Spleen (tissue), 11 donors: ENCODE measurements around the gene PLCB1. TPM values are rescaled to one million over a fixed set of nuclear protein-coding genes. Genes with fewer than 3 reads are reported as not detected.

Experiments used
- DNase-seq: peaks from one replicate; pipeline ENCODE4 v3.0.0-alpha.2; 2020
- H3K27ac ChIP-seq, 8 donors: fragments of 200-600 bp; sonication (generic) in 7 of 8; 1 replicate in 4 of 8; 2 replicates in 4 of 8; pipeline versions ENCODE4 v1.5.0 to v1.8.0; 2016 to 2021; ENCODE audit warnings: inconsistent platforms in 4 of 8, mild to moderate bottlenecking in 4 of 8, moderate library complexity in 1 of 8
- H3K27me3 ChIP-seq, 7 donors: fragments of 200-600 bp; sonication (generic) in 6 of 7; replicated peaks in 1 of 7; 1 replicate in 4 of 7; 2 replicates in 3 of 7; pipeline versions ENCODE4 v1.5.0 to v1.8.0; 2016 to 2021; ENCODE audit warnings: inconsistent platforms in 3 of 7, mild to moderate bottlenecking in 1 of 7
- H3K36me3 ChIP-seq, 6 donors: fragments of 200-600 bp; sonication (generic) in 5 of 6; 1 replicate in 4 of 6; 2 replicates in 2 of 6; pipeline versions ENCODE4 v1.5.0 to v1.8.0; 2016 to 2021; ENCODE audit warnings: inconsistent platforms in 2 of 6
- H3K4me1 ChIP-seq, 6 donors: fragments of 200-600 bp; sonication (generic) in 5 of 6; 1 replicate in 3 of 6; 2 replicates in 3 of 6; pipeline versions ENCODE4 v1.5.0 to v1.8.0; 2016 to 2021; ENCODE audit warnings: inconsistent platforms in 3 of 6
- H3K4me3 ChIP-seq, 8 donors: fragments of 200-600 bp; sonication (generic) in 7 of 8; 1 replicate in 4 of 8; 2 replicates in 4 of 8; pipeline versions ENCODE4 v1.5.0 to v1.8.0; 2016 to 2021; ENCODE audit warnings: inconsistent platforms in 4 of 8, mild to moderate bottlenecking in 4 of 8, moderate library complexity in 2 of 8
- H3K9me3 ChIP-seq, 8 donors: fragments of 200-600 bp; sonication (generic) in 7 of 8; 1 replicate in 4 of 8; 2 replicates in 4 of 8; pipeline versions ENCODE4 v1.5.0 to v1.8.0; 2016 to 2021; ENCODE audit warnings: inconsistent platforms in 4 of 8
- POLR2A ChIP-seq, 3 donors: fragments of 450-650 bp; IDR thresholded peaks; one replicate each; pipeline ENCODE4 v1.5.1; 2017; ENCODE audit warnings: antibody characterized with exemption in 3 of 3, mild to moderate bottlenecking in 1 of 3
- POLR2AphosphoS5 ChIP-seq, 3 donors: sonication (generic); formaldehyde crosslinking; IDR thresholded peaks; one replicate each; pipeline ENCODE4 v1.5.1; 2017; ENCODE audit warnings: antibody characterized with exemption in 3 of 3
- WGBS, 5 donors: extraction: QIAGEN DNeasy Blood & Tissue Kit in 3 of 5; methylation state at CpG; one replicate each; pipeline versions ENCODE4 v1.1.5 to v1.1.7; 2013 to 2018; 5-methylcytosine and 5-hydroxymethylcytosine counted together
- intact Hi-C: fragments of 100-400 bp; cut with DNase I; formaldehyde crosslinking; loops from one replicate; pipeline ENCODE4 v1.15.0; 2023; ENCODE audit warnings: low total_unique reads
- polyA plus RNA-seq, 3 donors: library from polyadenylated mRNA; stranded (reverse); fragments of 200-250 nt; gene quantifications; one replicate each; pipeline ENCODE4 v1.2.1, GENCODE V29; 2013
- total RNA-seq, 7 donors: library from RNA; depleted of rRNA in 3 of 7; stranded (reverse); fragments of >200 nt in 3 of 7; fragmentation: NEBNext Ultra II Directional in 4 of 7; extraction: Animal tissue kit (Norgen Biotek cat#: 25700) in 4 of 7; gene quantifications; one replicate each; pipeline versions ENCODE4 v1.1.0 to v1.2.1, GENCODE V29; 2016 to 2021
- TF ChIP-seq, protein P1 (sequence below), 11 experiments: fragments of 200-600 bp in 7 of 11; fragments of 450-650 bp in 4 of 11; sonication (generic) in 4 of 11; IDR thresholded peaks in 8 of 11; conservative IDR thresholded peaks in 3 of 11; 1 replicate in 7 of 11; 2 replicates in 4 of 11; pipeline versions ENCODE4 v1.4.0 to v1.8.0; 2016 to 2021; ENCODE audit warnings: antibody characterized with exemption in 11 of 11, inconsistent platforms in 4 of 11, mild to moderate bottlenecking in 1 of 11
- donor health status: healthy with polysubstance abuse.
- donor health status: DM: no; HTN: no; CAD: no; lungs with moderate emphysema.
- donor health status: DM: no; HTN: no; CAD: no.
- donor health status: Bipolar disorder and iron deficiency.
- donor health status: healthy.
- donor health status: DM: no; HTN: no; CAD: no.
- donor health status: DM: yes; HTN: yes; CAD: no.

PLCB1 gene
- total and polyA plus RNA-seq, 10 donors = 1.0 to 33.7 (median 16.2) TPM

DNA sequence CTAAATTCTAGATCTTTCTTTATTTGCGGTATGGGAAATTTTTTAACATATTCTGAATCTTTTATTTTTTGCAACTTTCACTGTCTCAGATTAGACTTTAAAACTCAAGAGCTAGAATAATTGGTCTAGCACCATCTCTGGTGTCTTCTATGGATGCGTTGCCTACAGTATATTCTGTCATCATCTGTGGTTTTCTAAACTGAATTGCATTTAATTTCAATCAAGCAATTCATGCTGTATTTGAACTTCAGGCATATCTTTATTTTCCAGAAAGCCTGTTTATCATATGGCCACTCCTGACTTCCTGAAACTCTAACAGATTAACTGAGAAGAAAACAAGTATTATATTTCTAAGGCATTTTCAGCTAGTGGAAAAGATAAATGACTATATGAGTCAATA lies 281.6 kb downstream of the PLCB1 start:
- Histone ChIP-seq H3K4me3 (no peak overlapping the region), H3K9me3 (no peaks in the 10 kb centered on the region), H3K4me1 (peaks cover 0 to 4% (median 0%) of the 10 kb centered on the region in 6 donors), H3K27ac (no peak overlapping the region), H3K36me3 (no peaks in the 10 kb centered on the region), H3K27me3 (no peaks in the 10 kb centered on the region)
- TF ChIP-seq, protein P1, sequence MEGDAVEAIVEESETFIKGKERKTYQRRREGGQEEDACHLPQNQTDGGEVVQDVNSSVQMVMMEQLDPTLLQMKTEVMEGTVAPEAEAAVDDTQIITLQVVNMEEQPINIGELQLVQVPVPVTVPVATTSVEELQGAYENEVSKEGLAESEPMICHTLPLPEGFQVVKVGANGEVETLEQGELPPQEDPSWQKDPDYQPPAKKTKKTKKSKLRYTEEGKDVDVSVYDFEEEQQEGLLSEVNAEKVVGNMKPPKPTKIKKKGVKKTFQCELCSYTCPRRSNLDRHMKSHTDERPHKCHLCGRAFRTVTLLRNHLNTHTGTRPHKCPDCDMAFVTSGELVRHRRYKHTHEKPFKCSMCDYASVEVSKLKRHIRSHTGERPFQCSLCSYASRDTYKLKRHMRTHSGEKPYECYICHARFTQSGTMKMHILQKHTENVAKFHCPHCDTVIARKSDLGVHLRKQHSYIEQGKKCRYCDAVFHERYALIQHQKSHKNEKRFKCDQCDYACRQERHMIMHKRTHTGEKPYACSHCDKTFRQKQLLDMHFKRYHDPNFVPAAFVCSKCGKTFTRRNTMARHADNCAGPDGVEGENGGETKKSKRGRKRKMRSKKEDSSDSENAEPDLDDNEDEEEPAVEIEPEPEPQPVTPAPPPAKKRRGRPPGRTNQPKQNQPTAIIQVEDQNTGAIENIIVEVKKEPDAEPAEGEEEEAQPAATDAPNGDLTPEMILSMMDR (IDR thresholded peaks at IDR 0.05 in 8 of 11, conservative IDR thresholded peaks at IDR 0.05 in 3 of 11) = no peak
- TF ChIP-seq POLR2A (IDR thresholded peaks at IDR 0.05) = no peak
- no peak for TF ChIP-seq POLR2AphosphoS5 (IDR thresholded peaks at IDR 0.05)
- intact Hi-C loops = no loop called here
- 79 to 92% (median 88%) methylated on average over 2 of the region's 2 CpGs for WGBS, 5 donors
- DNase-seq = no peak

DNA sequence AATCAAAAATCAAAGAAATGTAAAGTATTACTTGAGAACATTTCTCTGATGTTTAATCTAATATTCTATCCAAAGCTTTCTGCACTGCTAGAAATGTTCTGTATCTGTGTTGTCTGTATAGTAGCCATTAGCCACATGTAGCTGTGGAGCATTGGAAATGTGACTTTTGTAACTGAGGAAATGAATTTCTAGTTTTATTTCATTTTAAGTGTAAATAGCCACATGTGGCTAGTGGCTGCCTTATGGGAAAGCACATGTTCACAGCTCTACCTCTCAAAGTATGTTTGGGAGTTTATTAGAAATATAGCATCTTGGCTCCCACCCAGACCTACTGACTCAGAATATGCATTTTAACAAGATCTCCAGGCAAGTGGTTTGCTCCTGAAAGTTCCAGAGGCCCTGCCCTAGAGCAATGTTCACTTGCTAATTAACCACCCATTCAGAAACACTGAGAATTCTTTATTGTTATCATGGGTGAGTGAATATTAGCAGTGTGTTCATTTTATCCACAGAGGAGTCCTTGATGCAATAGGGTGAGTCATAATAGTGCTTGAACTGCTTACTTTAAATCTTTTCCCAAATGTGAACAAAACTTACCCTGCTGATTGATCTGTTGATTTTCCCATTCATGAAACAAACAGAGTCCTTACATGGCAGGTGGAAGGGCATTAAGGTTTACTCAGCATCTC lies 282.7 kb downstream of the PLCB1 start:
- Histone ChIP-seq H3K27ac (no peak overlapping the region), H3K36me3 (no peaks in the 10 kb centered on the region), H3K9me3 (no peaks in the 10 kb centered on the region), H3K4me1 (peaks cover 0 to 4% (median 0%) of the 10 kb centered on the region in 6 donors), H3K4me3 (no peak overlapping the region), H3K27me3 (no peaks in the 10 kb centered on the region)
- TF ChIP-seq POLR2AphosphoS5 (IDR thresholded peaks at IDR 0.05) = no peak
- TF ChIP-seq, protein P1 (IDR thresholded peaks at IDR 0.05 in 8 of 11, conservative IDR thresholded peaks at IDR 0.05 in 3 of 11) = no peak
- TF ChIP-seq POLR2A (IDR thresholded peaks at IDR 0.05) = no peak
- intact Hi-C loops = no loop called here
- no peak for DNase-seq

DNA sequence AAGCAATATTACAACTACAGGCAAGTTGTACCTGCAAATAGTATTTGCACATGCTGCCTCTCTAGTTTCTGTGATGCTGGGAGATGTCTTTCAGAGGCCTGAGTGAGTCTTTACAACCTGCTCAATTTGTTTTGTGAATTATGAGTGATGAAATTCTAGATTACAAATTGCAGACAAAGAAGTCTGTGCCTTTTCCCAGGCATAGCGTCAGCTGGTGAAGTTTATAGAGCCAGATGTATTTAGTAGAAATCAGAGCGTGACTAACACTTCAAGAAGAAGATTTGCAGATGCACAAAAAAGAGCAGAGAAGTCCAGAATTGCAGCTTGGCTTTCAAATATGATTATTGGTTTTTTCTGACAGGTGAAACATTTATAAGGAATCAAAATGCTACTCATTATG lies 289.9 kb downstream of the PLCB1 start:
- no peak overlapping the region for H3K4me3 ChIP-seq
- H3K4me1 ChIP-seq = peaks cover 0 to 26% (median 14%) of the 10 kb centered on the region in 6 donors
- WGBS, 5 donors = 85 to 89% (median 88%) methylated on average over 2 of the region's 2 CpGs
- intact Hi-C loops = no loop called here
- no peak for DNase-seq
- TF ChIP-seq POLR2AphosphoS5 (IDR thresholded peaks at IDR 0.05) = no peak
- TF ChIP-seq, protein P1 (IDR thresholded peaks at IDR 0.05 in 8 of 11, conservative IDR thresholded peaks at IDR 0.05 in 3 of 11) = no peak
- TF ChIP-seq POLR2A (IDR thresholded peaks at IDR 0.05) = no peak
- H3K36me3 ChIP-seq = no peaks in the 10 kb centered on the region
- H3K27ac ChIP-seq = no peak overlapping the region
- no peaks in the 10 kb centered on the region for H3K9me3 ChIP-seq
- H3K27me3 ChIP-seq = no peaks in the 10 kb centered on the region

DNA sequence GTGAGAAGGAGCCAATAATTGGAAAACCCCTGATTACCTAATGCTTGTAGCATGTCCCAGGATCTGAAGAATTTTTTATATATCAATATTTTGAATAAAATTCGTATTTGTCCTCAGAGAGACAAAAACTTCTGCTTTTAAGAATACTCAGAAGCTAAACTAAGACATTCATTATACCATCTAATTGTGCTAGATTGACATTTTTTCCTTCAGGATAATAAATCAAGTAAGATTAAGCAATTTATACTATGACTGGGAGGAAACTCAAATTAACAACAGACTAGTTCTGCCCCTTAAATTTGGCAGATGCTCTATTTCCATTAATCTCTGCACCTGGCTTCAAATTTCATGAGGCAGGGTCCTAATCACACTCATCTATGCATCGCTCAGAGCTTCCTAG lies 291.4 kb downstream of the PLCB1 start:
- no peak overlapping the region for H3K4me3 ChIP-seq
- no peaks in the 10 kb centered on the region for H3K36me3 ChIP-seq
- DNase-seq = no peak
- TF ChIP-seq POLR2AphosphoS5 (IDR thresholded peaks at IDR 0.05) (no peak), POLR2A (IDR thresholded peaks at IDR 0.05) (no peak)
- TF ChIP-seq, protein P1 (IDR thresholded peaks at IDR 0.05 in 8 of 11, conservative IDR thresholded peaks at IDR 0.05 in 3 of 11) = no peak
- intact Hi-C loops = no loop called here
- no peak overlapping the region for H3K27ac ChIP-seq
- WGBS, 5 donors = 69 to 90% (median 85%) methylated on average over 2 of the region's 2 CpGs
- peaks cover 0 to 41% (median 14%) of the 10 kb centered on the region in 6 donors for H3K4me1 ChIP-seq
- H3K27me3 ChIP-seq = no peaks in the 10 kb centered on the region
- H3K9me3 ChIP-seq = no peaks in the 10 kb centered on the region
